B cell (primary cell): ENCODE data around the gene OR2A25. TPM values are rescaled to one million over a fixed set of nuclear protein-coding genes. Genes with fewer than 3 reads are reported as not detected.

Experiments
- ATAC-seq: fragments of 200-7000 bp; cut with Tn5 transposase; one replicate; pipeline ENCODE4 v1.10.0; 2021; ENCODE audit warnings: low read depth, mild to moderate bottlenecking, moderate number of reproducible peaks, moderate library complexity
- CTCF ChIA-PET: fragments of 350-600 bp; sonication (Branson Sonifier 250); formaldehyde crosslinking; loops from one replicate; lab custom pipeline; 2021; ENCODE audit warnings: antibody characterized with exemption, inconsistent platforms; lab: Charles Lee
- POLR2A ChIA-PET: fragments of 350-600 bp; sonication (Branson Sonifier 250); formaldehyde crosslinking; loops from one replicate; lab custom pipeline; 2021; ENCODE audit warnings: antibody characterized with exemption; lab: Charles Lee
- DNase-seq: peaks from one replicate; pipeline ENCODE4 v3.0.0; 2013
- H2AFZ ChIP-seq: 2 replicates; pipeline ENCODE4 v1.6.1; 2012; ENCODE audit warnings: mild to moderate bottlenecking, low read depth, low read length; ENCODE audit not compliant: insufficient read depth, poor library complexity, severe bottlenecking
- H3K27ac ChIP-seq, 2 donors: 1 replicate in 1 of 2; 2 replicates in 1 of 2; pipeline ENCODE4 v1.5.1; 2012 to 2013; ENCODE audit warnings: low read length in 2 of 2, mild to moderate bottlenecking in 2 of 2, moderate library complexity in 1 of 2
- H3K27me3 ChIP-seq, 4 experiments: fragments of 200-600 bp in 1 of 4; sonication (generic) in 1 of 4; replicated peaks in 1 of 4; 1 replicate in 2 of 4; 2 replicates in 2 of 4; pipeline versions ENCODE4 v1.6.1 to v1.7.0; 2013 to 2016; ENCODE audit warnings: low read length in 3 of 4, mild to moderate bottlenecking in 2 of 4, mixed read lengths in 1 of 4, moderate library complexity in 1 of 4; ENCODE audit not compliant: insufficient read depth in 4 of 4, control insufficient read depth in 3 of 4; ENCODE audit errors: control extremely low read depth in 1 of 4
- H3K36me3 ChIP-seq, 2 experiments: replicated peaks in 1 of 2; 1 replicate in 1 of 2; 2 replicates in 1 of 2; pipeline versions ENCODE4 v1.6.1 to v1.7.1; 2013; ENCODE audit warnings: low read length in 1 of 2; ENCODE audit not compliant: insufficient read depth in 2 of 2, control insufficient read depth in 1 of 2; ENCODE audit errors: control extremely low read depth in 1 of 2, extremely low read depth in 1 of 2
- H3K4me1 ChIP-seq, 2 donors: fragments of 200-600 bp in 1 of 2; sonication (generic) in 1 of 2; 1 replicate in 1 of 2; 2 replicates in 1 of 2; pipeline versions ENCODE4 v1.5.1 to v1.6.1; 2013 to 2017; ENCODE audit warnings: low read length in 2 of 2; ENCODE audit not compliant: control insufficient read depth in 2 of 2, insufficient read depth in 2 of 2
- H3K4me2 ChIP-seq: replicated peaks from 2 replicates; pipeline ENCODE3; 2012; ENCODE audit warnings: mild to moderate bottlenecking, low read depth, low read length; ENCODE audit not compliant: poor library complexity, severe bottlenecking
- H3K4me3 ChIP-seq, 5 experiments: fragments of 200-600 bp in 1 of 5; sonication (generic) in 1 of 5; 1 replicate in 3 of 5; 2 replicates in 2 of 5; pipeline versions ENCODE4 v1.5.1 to v1.7.0; 2011 to 2016; ENCODE audit warnings: low read length in 4 of 5, mild to moderate bottlenecking in 4 of 5, low read depth in 2 of 5, control low read depth in 1 of 5, moderate library complexity in 1 of 5; ENCODE audit not compliant: insufficient read depth in 1 of 5; ENCODE audit errors: control extremely low read depth in 1 of 5, extremely low read depth in 1 of 5
- H3K79me2 ChIP-seq: fragments of 200-600 bp; sonication (generic); one replicate; pipeline ENCODE4 v1.6.0; 2016; ENCODE audit warnings: low read length; ENCODE audit not compliant: control insufficient read depth, insufficient read depth
- H3K9ac ChIP-seq: fragments of 200-600 bp; sonication (generic); 2 replicates; pipeline ENCODE4 v1.6.1; 2017; ENCODE audit warnings: mild to moderate bottlenecking, low read length, moderate library complexity
- H3K9me3 ChIP-seq, 3 donors: one replicate each; pipeline versions ENCODE4 v1.6.1 to v1.7.1; 2013; ENCODE audit warnings: low read length in 2 of 3; ENCODE audit not compliant: control insufficient read depth in 2 of 3, insufficient read depth in 1 of 3; ENCODE audit errors: control extremely low read depth in 1 of 3
- H4K20me1 ChIP-seq: 2 replicates; pipeline ENCODE4 v1.6.0; 2012; ENCODE audit warnings: mild to moderate bottlenecking, low read length; ENCODE audit not compliant: insufficient read depth, control insufficient read depth, poor library complexity, severe bottlenecking
- H3K27ac Mint-ChIP-seq: one replicate; pipeline ENCODE4 v1.8.0; 2021; ENCODE audit warnings: mixed read lengths
- H3K27me3 Mint-ChIP-seq: one replicate; pipeline ENCODE4 v1.8.0; 2021; ENCODE audit warnings: mixed read lengths
- H3K4me1 Mint-ChIP-seq: one replicate; pipeline ENCODE4 v1.8.0; 2021; ENCODE audit warnings: mixed read lengths
- H3K4me3 Mint-ChIP-seq: one replicate; pipeline ENCODE4 v1.8.0; 2021; ENCODE audit warnings: mixed read lengths
- H3K9me3 Mint-ChIP-seq: one replicate; pipeline ENCODE4 v1.8.0; 2022; ENCODE audit warnings: mixed read lengths; ENCODE audit not compliant: insufficient read depth
- CTCF ChIP-seq: fragments of 200-600 bp; IDR thresholded peaks from one replicate; pipeline ENCODE4 v1.8.0; 2022; ENCODE audit warnings: antibody characterized with exemption, mild to moderate bottlenecking
- EZH2 ChIP-seq: IDR thresholded peaks from 2 replicates; pipeline ENCODE4 v1.6.1; 2012; ENCODE audit warnings: borderline replicate concordance, low read depth, mild to moderate bottlenecking, moderate library complexity, low read length; ENCODE audit not compliant: insufficient read depth, poor library complexity, severe bottlenecking
- WGBS: methylation state at CpG from one replicate; pipeline ENCODE4 v1.1.5; 2013; ENCODE audit warnings: missing lambda C conversion rate; ENCODE audit not compliant: insufficient coverage; 5-methylcytosine and 5-hydroxymethylcytosine counted together
- intact Hi-C: fragments of 100-400 bp; cut with micrococcal nuclease; formaldehyde crosslinking; loops from one replicate; pipeline ENCODE4 v1.10.0; 2022
- polyA plus RNA-seq: library from polyadenylated mRNA; depleted of rRNA; stranded (reverse); fragments of >200 nt; gene quantifications from 2 replicates; pipeline ENCODE4 v1.2.3, GENCODE V29; 2012
- total RNA-seq, 2 donors: library from RNA; stranded (reverse); fragments of 120-200 nt in 1 of 2; gene quantifications; 1 replicate in 1 of 2; 2 replicates in 1 of 2; pipeline versions ENCODE4 v1.2.3 to v1.2.4, GENCODE V29; 2013 to 2022

OR2A25 gene
- total and polyA plus RNA-seq, 2 donors (not counting 1 experiment from before 2014, with no cell fraction given), result not detected

GRCh38 chr7:144032985-144033709 is 36.5 kb upstream of the OR2A25 start:
- H3K4me3 Mint-ChIP-seq, result no peak overlapping the region
- no peaks in the 10 kb centered on the region for H4K20me1 ChIP-seq
- DNase-seq, result no peak
- H3K4me2 ChIP-seq, result no peak overlapping the region
- no peaks in the 10 kb centered on the region for H3K9me3 ChIP-seq
- no peak overlapping the region for H3K27ac ChIP-seq
- ChIA-PET POLR2A (no interaction called here), CTCF (no interaction called here)
- H2AFZ ChIP-seq, result no peak overlapping the region
- no peaks in the 10 kb centered on the region for H3K4me1 ChIP-seq
- H3K27me3 ChIP-seq, result peaks cover 0 to 8% (median 4%) of the 10 kb centered on the region in 4 experiments
- H3K4me1 Mint-ChIP-seq, result no peaks in the 10 kb centered on the region
- no peak overlapping the region for H3K27ac Mint-ChIP-seq
- H3K36me3 ChIP-seq, result no peaks in the 10 kb centered on the region
- H3K9ac ChIP-seq, result no peak overlapping the region
- H3K27me3 Mint-ChIP-seq, result peaks cover 17% of the 10 kb centered on the region
- ATAC-seq, result no peak
- intact Hi-C loops, result no loop called here
- 40% methylated on average over 1 of the region's 1 CpG for WGBS
- TF ChIP-seq EZH2 (no peak), CTCF (no peak)
- H3K79me2 ChIP-seq, result no peaks in the 10 kb centered on the region
- no peak overlapping the region for H3K4me3 ChIP-seq
- no peaks in the 10 kb centered on the region for H3K9me3 Mint-ChIP-seq

- H3K4me3 Mint-ChIP-seq, result no peak overlapping the region
- Histone ChIP-seq H3K4me1 (no peaks in the 10 kb centered on the region), H3K36me3 (no peaks in the 10 kb centered on the region), H3K27ac (no peak overlapping the region), H3K9ac (no peak overlapping the region), H3K4me2 (no peak overlapping the region), H2AFZ (no peak overlapping the region), H3K79me2 (no peaks in the 10 kb centered on the region), H3K9me3 (no peaks in the 10 kb centered on the region), H3K4me3 (no peak overlapping the region), H3K27me3 (peaks cover 0 to 8% (median 4%) of the 10 kb centered on the region in 4 experiments), H4K20me1 (no peaks in the 10 kb centered on the region)
- no peaks in the 10 kb centered on the region for H3K4me1 Mint-ChIP-seq
- intact Hi-C loops, result no loop called here
- ATAC-seq (no peak), DNase-seq (no peak)
- CTCF ChIA-PET, result no interaction called here
- TF ChIP-seq CTCF (no peak), EZH2 (no peak)
- H3K9me3 Mint-ChIP-seq, result no peaks in the 10 kb centered on the region
- peaks cover 17% of the 10 kb centered on the region for H3K27me3 Mint-ChIP-seq
- POLR2A ChIA-PET, result no interaction called here
- no peak overlapping the region for H3K27ac Mint-ChIP-seq
Observed at GRCh38 chr7:144035385-144035784, 34.2 kb upstream of the OR2A25 start.
